Measurements from ENCODE around the gene ROBO1. TPM values are rescaled to one million over a fixed set of nuclear protein-coding genes. Genes with fewer than 3 reads are reported as not detected.

ROBO1 gene
- total RNA-seq, 1 experiment from 2014 or later = 32.2 TPM

DNA sequence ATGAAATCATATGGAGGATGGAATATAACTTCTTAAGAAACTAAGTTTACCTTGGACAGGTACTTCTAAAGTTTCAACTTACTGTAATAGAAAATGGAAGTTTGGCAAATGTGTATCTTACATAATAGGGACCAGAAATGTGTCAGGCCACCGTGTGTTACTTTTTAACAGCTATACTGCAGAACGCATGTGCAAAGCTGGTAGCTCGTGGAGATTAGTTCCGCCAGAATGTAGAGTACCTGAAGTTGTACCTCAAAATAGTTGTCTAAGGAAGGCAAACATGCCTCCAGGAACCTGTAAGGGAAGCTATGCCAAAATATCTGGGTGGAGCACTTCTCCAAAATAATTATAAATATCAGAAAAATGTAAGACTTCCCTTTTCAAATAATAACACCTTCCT lies 920.6 kb downstream of the ROBO1 start:
- no peaks in the 10 kb centered on the region for H3K27me3 Mint-ChIP-seq (ENCODE audit: insufficient read depth, unreplicated experiment)
- no peak overlapping the region for H3K4me3 Mint-ChIP-seq (ENCODE audit: unreplicated experiment)
- POLR2A ChIA-PET = no interaction called here
- BruUV-seq (replicated peaks) = no TSS peak
- CTCF ChIA-PET = no interaction called here
- no peak for DNase-seq (ENCODE audit: unreplicated experiment)
- no peak overlapping the region for H3K27ac Mint-ChIP-seq (ENCODE audit: low read depth, unreplicated experiment)
- no peaks in the 10 kb centered on the region for H3K36me3 Mint-ChIP-seq (ENCODE audit: insufficient read depth, unreplicated experiment)
- TF ChIP-seq, protein P1, sequence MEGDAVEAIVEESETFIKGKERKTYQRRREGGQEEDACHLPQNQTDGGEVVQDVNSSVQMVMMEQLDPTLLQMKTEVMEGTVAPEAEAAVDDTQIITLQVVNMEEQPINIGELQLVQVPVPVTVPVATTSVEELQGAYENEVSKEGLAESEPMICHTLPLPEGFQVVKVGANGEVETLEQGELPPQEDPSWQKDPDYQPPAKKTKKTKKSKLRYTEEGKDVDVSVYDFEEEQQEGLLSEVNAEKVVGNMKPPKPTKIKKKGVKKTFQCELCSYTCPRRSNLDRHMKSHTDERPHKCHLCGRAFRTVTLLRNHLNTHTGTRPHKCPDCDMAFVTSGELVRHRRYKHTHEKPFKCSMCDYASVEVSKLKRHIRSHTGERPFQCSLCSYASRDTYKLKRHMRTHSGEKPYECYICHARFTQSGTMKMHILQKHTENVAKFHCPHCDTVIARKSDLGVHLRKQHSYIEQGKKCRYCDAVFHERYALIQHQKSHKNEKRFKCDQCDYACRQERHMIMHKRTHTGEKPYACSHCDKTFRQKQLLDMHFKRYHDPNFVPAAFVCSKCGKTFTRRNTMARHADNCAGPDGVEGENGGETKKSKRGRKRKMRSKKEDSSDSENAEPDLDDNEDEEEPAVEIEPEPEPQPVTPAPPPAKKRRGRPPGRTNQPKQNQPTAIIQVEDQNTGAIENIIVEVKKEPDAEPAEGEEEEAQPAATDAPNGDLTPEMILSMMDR (IDR thresholded peaks at IDR 0.05; ENCODE audit: unreplicated experiment) = no peak
- no peaks in the 10 kb centered on the region for H3K9me3 Mint-ChIP-seq (ENCODE audit: unreplicated experiment)
- intact Hi-C loops (cut with micrococcal nuclease) = no loop called here
- peaks cover 8% of the 10 kb centered on the region for H3K4me1 Mint-ChIP-seq (ENCODE audit: insufficient read depth, unreplicated experiment)

- Mint-ChIP-seq H3K4me1 (ENCODE audit: insufficient read depth, unreplicated experiment) (peaks cover 8% of the 10 kb centered on the region), H3K27me3 (ENCODE audit: insufficient read depth, unreplicated experiment) (no peaks in the 10 kb centered on the region), H3K27ac (ENCODE audit: low read depth, unreplicated experiment) (no peak overlapping the region), H3K9me3 (ENCODE audit: unreplicated experiment) (no peaks in the 10 kb centered on the region), H3K4me3 (ENCODE audit: unreplicated experiment) (no peak overlapping the region), H3K36me3 (ENCODE audit: insufficient read depth, unreplicated experiment) (no peaks in the 10 kb centered on the region)
- intact Hi-C loops (cut with micrococcal nuclease) = no loop called here
- no TSS peak for BruUV-seq (replicated peaks)
- ChIA-PET CTCF (no interaction called here), POLR2A (no interaction called here)
- no peak for DNase-seq (ENCODE audit: unreplicated experiment)
- TF ChIP-seq, protein P1 (IDR thresholded peaks at IDR 0.05; ENCODE audit: unreplicated experiment) = no peak
Observed at GRCh38 chr3:78846718-78847117, 921.1 kb downstream of the ROBO1 start.

DNA sequence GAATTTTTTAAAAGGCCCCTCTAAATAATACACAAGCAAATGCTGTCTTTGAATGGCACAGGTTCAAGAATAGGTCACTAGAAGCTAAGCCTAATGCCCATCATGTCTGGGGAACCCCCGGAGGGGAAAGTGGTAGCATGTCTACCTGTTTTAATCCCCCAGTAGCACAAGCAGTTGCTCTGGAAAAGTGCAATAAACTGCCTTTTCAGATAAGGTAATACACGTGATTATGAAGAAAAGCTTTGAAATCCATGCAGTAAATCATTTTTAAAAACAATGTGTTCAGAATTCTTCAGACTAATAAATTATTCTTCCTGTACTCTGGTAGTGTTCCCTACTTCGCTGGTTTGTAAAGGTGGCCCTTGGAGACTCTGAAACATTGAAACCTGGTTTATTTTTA lies 922.2 kb downstream of the ROBO1 start:
- H3K36me3 Mint-ChIP-seq (ENCODE audit: insufficient read depth, unreplicated experiment) = no peaks in the 10 kb centered on the region
- TF ChIP-seq, protein P1 (IDR thresholded peaks at IDR 0.05; ENCODE audit: unreplicated experiment) = no peak
- no peaks in the 10 kb centered on the region for H3K27me3 Mint-ChIP-seq (ENCODE audit: insufficient read depth, unreplicated experiment)
- intact Hi-C loops (cut with micrococcal nuclease) = no loop called here
- BruUV-seq (replicated peaks) = no TSS peak
- H3K9me3 Mint-ChIP-seq (ENCODE audit: unreplicated experiment) = no peaks in the 10 kb centered on the region
- H3K4me1 Mint-ChIP-seq (ENCODE audit: insufficient read depth, unreplicated experiment) = peaks cover 8% of the 10 kb centered on the region
- ChIA-PET CTCF (no interaction called here), POLR2A (no interaction called here)
- H3K4me3 Mint-ChIP-seq (ENCODE audit: unreplicated experiment) = no peak overlapping the region
- DNase-seq (ENCODE audit: unreplicated experiment) = no peak
- H3K27ac Mint-ChIP-seq (ENCODE audit: low read depth, unreplicated experiment) = no peak overlapping the region

DNA sequence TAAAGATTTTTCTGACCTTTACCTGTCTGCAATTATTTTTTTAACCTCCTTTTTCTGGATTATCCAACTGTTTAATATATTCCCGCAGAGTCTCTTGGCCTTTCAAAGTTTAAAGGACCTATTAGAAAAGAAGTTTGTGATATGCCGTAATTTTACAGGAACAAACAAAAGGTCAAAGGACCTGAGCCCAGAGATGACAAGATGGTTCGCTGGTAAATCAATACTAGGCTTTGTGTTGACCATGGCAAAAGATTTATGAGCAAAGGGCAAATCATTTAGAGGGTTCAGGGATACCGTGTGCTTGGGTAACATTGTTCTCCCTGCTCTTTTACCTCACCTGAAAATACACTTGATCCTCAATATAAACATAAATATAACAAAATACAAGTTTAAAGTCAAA lies 923.5 kb downstream of the ROBO1 start:
- no peaks in the 10 kb centered on the region for H3K36me3 Mint-ChIP-seq (ENCODE audit: insufficient read depth, unreplicated experiment)
- peaks cover 15% of the 10 kb centered on the region for H3K4me1 Mint-ChIP-seq (ENCODE audit: insufficient read depth, unreplicated experiment)
- DNase-seq (ENCODE audit: unreplicated experiment) = no peak
- no TSS peak for BruUV-seq (replicated peaks)
- POLR2A ChIA-PET = no interaction called here
- CTCF ChIA-PET = no interaction called here
- no peaks in the 10 kb centered on the region for H3K9me3 Mint-ChIP-seq (ENCODE audit: unreplicated experiment)
- H3K27ac Mint-ChIP-seq (ENCODE audit: low read depth, unreplicated experiment) = no peak overlapping the region
- intact Hi-C loops (cut with micrococcal nuclease) = no loop called here
- TF ChIP-seq, protein P1 (IDR thresholded peaks at IDR 0.05; ENCODE audit: unreplicated experiment) = no peak
- H3K4me3 Mint-ChIP-seq (ENCODE audit: unreplicated experiment) = no peak overlapping the region
- no peaks in the 10 kb centered on the region for H3K27me3 Mint-ChIP-seq (ENCODE audit: insufficient read depth, unreplicated experiment)

Data from MCF 10A (cell line).